Hepatic stellate cell (primary cell): ENCODE results near the gene ZNF224.

ENCODE experiments used
- DNase-seq: peaks from one replicate; pipeline ENCODE4 v3.0.0; 2011; ENCODE audit warnings: low spot score

Gene ZNF224

DNA sequence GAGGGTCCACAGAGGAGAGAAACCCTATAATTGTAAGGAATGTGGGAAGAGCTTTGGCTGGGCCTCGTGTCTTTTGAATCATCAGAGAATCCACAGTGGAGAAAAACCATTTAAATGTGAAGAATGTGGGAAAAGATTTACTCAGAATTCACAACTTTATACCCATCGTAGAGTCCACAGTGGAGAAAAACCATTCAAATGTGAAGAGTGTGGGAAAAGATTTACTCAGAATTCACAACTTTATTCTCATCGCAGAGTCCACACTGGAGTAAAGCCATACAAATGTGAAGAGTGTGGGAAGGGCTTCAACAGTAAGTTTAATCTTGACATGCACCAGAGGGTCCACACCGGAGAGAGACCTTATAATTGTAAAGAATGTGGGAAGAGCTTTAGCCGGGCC, 37.8 kb downstream of the ZNF224 start:
- DNase-seq, result no peak

GRCh38 chr19:44141191-44142058, 47.3 kb downstream of the ZNF224 start, which contains the start of gene ZNF234:
Gene ZNF234 (plus strand): TSS chr19:44141554. CDS start chr19:44144633, 3,079 bp downstream.
- DNase-seq, result peak; percentile 88

GRCh38 chr19:44142059-44142433, 47.9 kb downstream of the ZNF224 start:
- DNase-seq, result peak; percentile 34

DNA sequence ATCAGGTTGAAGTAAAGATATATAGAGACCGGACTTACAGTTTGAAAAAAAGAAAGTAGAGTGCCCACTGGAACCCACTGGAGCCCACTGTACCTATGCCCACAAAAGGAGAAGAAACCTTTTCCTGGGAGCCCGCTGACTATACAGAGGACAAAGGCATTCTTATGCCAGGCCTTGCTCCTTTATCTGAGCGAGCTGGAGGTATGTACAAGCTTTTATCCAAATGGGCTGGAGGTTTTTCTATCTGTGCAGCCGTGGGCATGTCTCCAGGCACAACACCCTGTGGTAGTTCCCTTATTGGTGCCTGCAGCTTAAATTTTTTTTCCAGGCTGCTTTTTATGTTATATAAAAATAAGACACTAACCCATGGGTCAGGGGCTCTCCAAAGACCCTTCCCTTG, 55.6 kb downstream of the ZNF224 start:
- DNase-seq, result no peak

DNA sequence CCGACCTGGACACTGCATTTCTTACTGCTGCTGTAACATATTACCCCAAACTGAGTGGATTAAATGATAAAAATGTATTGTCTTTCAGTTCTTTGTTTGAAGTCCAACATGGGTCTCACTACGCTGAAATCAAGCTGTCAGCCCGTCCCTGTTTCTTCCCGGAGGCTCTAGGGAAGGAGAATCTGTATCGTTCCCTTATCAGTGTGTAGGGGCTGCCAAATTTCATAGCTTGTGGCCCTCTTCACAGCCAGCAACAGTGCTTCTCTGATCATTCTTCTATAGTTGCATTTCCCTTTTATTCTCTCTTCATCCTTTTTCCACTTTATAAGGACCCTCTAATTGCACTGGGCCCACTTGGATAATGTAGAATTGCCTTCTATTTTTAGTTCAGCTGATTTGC, 57.3 kb downstream of the ZNF224 start:
- no peak for DNase-seq

GRCh38 chr19:44156475-44156874, 62.3 kb downstream of the ZNF224 start:
- DNase-seq, result no peak
